HCT116 (cell line): Measurements from ENCODE around the gene SLC2A9. TPM values are rescaled to one million over a fixed set of nuclear protein-coding genes. Genes with fewer than 3 reads are reported as not detected.

Source experiments
- ATAC-seq: fragments of 200-7000 bp; cut with Tn5 transposase; 2 replicates; pipeline ENCODE4 v1.9.1; 2020; ENCODE audit warnings: mild to moderate bottlenecking, moderate library complexity
- BruUV-seq: library from RNA; stranded (reverse); fragments of 400-500 nt; replicated peaks from 2 replicates; lab custom pipeline; 2021; lab: Mats Ljungman, UMichigan
- CTCF ChIA-PET: fragments of 300-600 bp; sonication (Branson Sonifier 250); formaldehyde crosslinking; loops from one replicate; lab custom pipeline; 2021; ENCODE audit warnings: antibody characterized with exemption; lab: Charles Lee
- POLR2A ChIA-PET: fragments of 300-600, 350-600 bp; sonication (Branson Sonifier 250); formaldehyde crosslinking; loops from one replicate; lab custom pipeline; 2021; ENCODE audit warnings: antibody characterized with exemption; lab: Charles Lee
- RAD21 ChIA-PET, 2 experiments: fragments of 300-600 bp; sonication (Branson Sonifier 250); formaldehyde crosslinking; loops; one replicate each; lab custom pipeline; 2023; ENCODE audit warnings: low total read pairs in 2 of 2; ENCODE audit not compliant: uncharacterized antibody in 2 of 2, unreplicated experiment in 2 of 2, low non-redundant PET in 1 of 2; lab: Charles Lee
- DNase-seq: peaks from one replicate; pipeline ENCODE4 v3.0.0-alpha.2; 2010; ENCODE audit warnings: low read depth, low spot score
- H2AFZ ChIP-seq: fragments of 200-600 bp; shearing (Covaris generic), sonication (generic); 2 replicates; pipeline ENCODE4 v1.6.1; 2017; ENCODE audit warnings: low read depth, mixed run types, mixed read lengths, antibody characterized with exemption, low read length; ENCODE audit not compliant: poor library complexity, severe bottlenecking
- H3K27ac ChIP-seq: 2 replicates; pipeline ENCODE4 v1.5.1; 2012; ENCODE audit warnings: low read depth, low read length
- H3K27me3 ChIP-seq: fragments of 200-600 bp; sonication (generic); 2 replicates; pipeline ENCODE4 v1.6.1; 2016; ENCODE audit warnings: mixed run types, low read length, mixed read lengths; ENCODE audit not compliant: insufficient read depth
- H3K36me3 ChIP-seq, 2 experiments: fragments of 200-500 bp in 1 of 2; fragments of 200-600 bp in 1 of 2; sonication (Bioruptor generic) in 1 of 2; sonication (generic) in 1 of 2; 2 replicates each; pipeline versions ENCODE4 v1.5.1 to v1.6.1; 2014 to 2016; ENCODE audit warnings: low read length in 2 of 2, inconsistent platforms in 1 of 2, mixed read lengths in 1 of 2, mixed run types in 1 of 2; ENCODE audit not compliant: insufficient read depth in 2 of 2, control insufficient read depth in 1 of 2
- H3K4me1 ChIP-seq, 2 experiments: fragments of 200-600 bp in 1 of 2; sonication (generic) in 1 of 2; 2 replicates each; pipeline versions ENCODE4 v1.5.1 to v1.6.1; 2012 to 2017; ENCODE audit warnings: low read length in 2 of 2, inconsistent platforms in 1 of 2, mild to moderate bottlenecking in 1 of 2, mixed read lengths in 1 of 2, mixed run types in 1 of 2, moderate library complexity in 1 of 2; ENCODE audit not compliant: insufficient read depth in 2 of 2, control insufficient read depth in 1 of 2
- H3K4me2 ChIP-seq: fragments of 200-600 bp; sonication (generic); 2 replicates; pipeline ENCODE4 v1.6.1; 2017; ENCODE audit warnings: mixed run types, low read length, mixed read lengths
- H3K4me3 ChIP-seq, 2 experiments: fragments of 200-600 bp in 1 of 2; sonication (generic) in 1 of 2; replicated peaks in 1 of 2; 2 replicates each; pipeline ENCODE4 v1.5.1; 2011 to 2016; ENCODE audit warnings: low read length in 2 of 2, control low read depth in 1 of 2, low read depth in 1 of 2, mild to moderate bottlenecking in 1 of 2, mixed read lengths in 1 of 2, mixed run types in 1 of 2
- H3K79me2 ChIP-seq: fragments of 200-600 bp; sonication (generic); 2 replicates; pipeline ENCODE4 v1.6.1; 2017; ENCODE audit warnings: mild to moderate bottlenecking, mixed run types, low read length, moderate library complexity, mixed read lengths; ENCODE audit not compliant: insufficient read depth
- H3K9ac ChIP-seq: fragments of 200-600 bp; sonication (generic); 2 replicates; pipeline ENCODE4 v1.6.1; 2016; ENCODE audit warnings: low read length, mixed read lengths
- H3K9me2 ChIP-seq: fragments of 200-600 bp; sonication (generic), shearing (Covaris generic); 2 replicates; pipeline ENCODE4 v1.6.1; 2017; ENCODE audit warnings: mixed run types, mild to moderate bottlenecking, moderate library complexity; ENCODE audit not compliant: insufficient read depth
- H3K9me3 ChIP-seq, 2 experiments: fragments of 200-500 bp in 1 of 2; fragments of 200-600 bp in 1 of 2; sonication (Bioruptor generic) in 1 of 2; sonication (generic) in 1 of 2; 2 replicates each; pipeline ENCODE4 v1.6.1; 2014 to 2017; ENCODE audit warnings: low read length in 2 of 2, mixed read lengths in 2 of 2, inconsistent platforms in 1 of 2, low read depth in 1 of 2, mild to moderate bottlenecking in 1 of 2, mixed run types in 1 of 2, moderate library complexity in 1 of 2; ENCODE audit not compliant: control insufficient read depth in 1 of 2, insufficient read depth in 1 of 2
- H4K20me1 ChIP-seq: fragments of 200-600 bp; sonication (generic), shearing (Covaris generic); 2 replicates; pipeline ENCODE4 v1.6.1; 2017; ENCODE audit warnings: mixed run types, mild to moderate bottlenecking, moderate library complexity; ENCODE audit not compliant: insufficient read depth
- EGR1 ChIP-seq: IDR thresholded peaks from 2 replicates; pipeline ENCODE4 v1.6.1; 2012; ENCODE audit warnings: low read depth
- ELF1 ChIP-seq: IDR thresholded peaks from 2 replicates; pipeline ENCODE4 v1.6.1; 2012; ENCODE audit warnings: low read depth, borderline replicate concordance
- EZH2 ChIP-seq: fragments of 200-600 bp; sonication (generic); IDR thresholded peaks from 2 replicates; pipeline ENCODE4 v1.6.1; 2017; ENCODE audit warnings: antibody characterized with exemption, mixed run types
- FOSL1 ChIP-seq: IDR thresholded peaks from 2 replicates; pipeline ENCODE4 v1.6.1; 2012; ENCODE audit warnings: low read depth
- POLR2A ChIP-seq: IDR thresholded peaks from 2 replicates; pipeline ENCODE4 v1.7.0; 2011; ENCODE audit warnings: borderline replicate concordance; ENCODE audit not compliant: insufficient read depth, insufficient read length; ENCODE audit errors: extremely low read depth
- POLR2AphosphoS5 ChIP-seq: IDR thresholded peaks from 2 replicates; pipeline ENCODE4 v1.6.1; 2011; ENCODE audit warnings: mild to moderate bottlenecking, low read depth, low read length, moderate library complexity
- RAD21 ChIP-seq: IDR thresholded peaks from 2 replicates; pipeline ENCODE4 v1.6.1; 2012; ENCODE audit warnings: low read depth, mild to moderate bottlenecking
- SP1 ChIP-seq: IDR thresholded peaks from 2 replicates; pipeline ENCODE4 v1.6.1; 2012; ENCODE audit warnings: low read depth
- TCF7L2 ChIP-seq: IDR thresholded peaks from 2 replicates; pipeline ENCODE4 v1.7.0; 2011; ENCODE audit warnings: borderline replicate concordance, inconsistent platforms; ENCODE audit not compliant: insufficient read depth, insufficient read length; ENCODE audit errors: extremely low read depth
- YY1 ChIP-seq: IDR thresholded peaks from 2 replicates; pipeline ENCODE4 v1.6.1; 2011; ENCODE audit warnings: low read length, low read depth, moderate library complexity, mild to moderate bottlenecking; ENCODE audit not compliant: insufficient replicate concordance; ENCODE audit errors: extremely low read depth
- ZFX ChIP-seq: fragments of 450-650 bp; IDR thresholded peaks from 2 replicates; pipeline ENCODE4 v1.6.1; 2017
- intact Hi-C: fragments of 100-400 bp; cut with micrococcal nuclease; formaldehyde crosslinking; loops from 2 replicates; pipeline ENCODE4 v1.10.0; 2022
- total RNA-seq: library from RNA; stranded (reverse); gene quantifications from one replicate; pipeline ENCODE4 v1.2.1, GENCODE V29; 2021; ENCODE audit not compliant: unreplicated experiment
- TF ChIP-seq, protein P1 (sequence below), 3 experiments: fragments of 200-600 bp in 1 of 3; sonication (generic) in 1 of 3; IDR thresholded peaks in 2 of 3; conservative IDR thresholded peaks in 1 of 3; 2 replicates each; pipeline ENCODE4 v1.5.1; 2012 to 2017; ENCODE audit warnings: low read depth in 2 of 3, low read length in 2 of 3, antibody characterized with exemption in 1 of 3, borderline replicate concordance in 1 of 3, control low read depth in 1 of 3, mild to moderate bottlenecking in 1 of 3, mixed read lengths in 1 of 3, mixed run types in 1 of 3, moderate library complexity in 1 of 3; ENCODE audit not compliant: insufficient read depth in 1 of 3
- TF ChIP-seq, protein P2 (sequence below): IDR thresholded peaks from 2 replicates; pipeline ENCODE4 v1.6.1; 2012
- TF ChIP-seq, protein P3 (sequence below): IDR thresholded peaks from 2 replicates; pipeline ENCODE4 v1.6.1; 2011; ENCODE audit warnings: mild to moderate bottlenecking, low read length, moderate library complexity; ENCODE audit not compliant: insufficient replicate concordance; ENCODE audit errors: extremely low read depth

The SLC2A9 gene
- total RNA-seq, 1 experiment from 2014 or later = 2.2 TPM

DNA sequence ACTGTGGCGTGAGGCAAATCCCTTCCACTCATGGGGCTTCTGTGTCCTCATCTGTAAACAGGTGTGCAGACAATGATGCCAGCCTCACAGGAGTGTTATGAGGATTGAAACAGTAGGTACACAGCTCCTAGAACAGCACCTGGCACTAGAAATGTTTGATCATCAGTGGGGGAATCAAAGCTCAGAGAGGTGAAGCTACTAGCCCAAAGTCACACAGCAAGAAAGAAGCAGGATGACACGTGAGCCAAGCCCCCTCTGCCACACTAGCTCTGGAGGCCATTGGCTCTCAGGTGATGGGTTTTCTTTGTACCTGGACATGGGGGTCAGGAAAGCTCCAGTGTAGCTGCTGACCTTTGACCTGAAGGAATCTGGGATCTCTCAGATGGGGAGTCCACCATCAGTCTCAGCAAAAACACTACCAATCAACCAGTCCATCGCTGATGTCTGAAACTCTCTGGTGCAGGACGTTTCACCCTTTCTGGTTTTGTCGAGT lies 13.4 kb upstream of the SLC2A9 start (continued):
- TF ChIP-seq FOSL1 (no peak), EZH2 (no peak), YY1 (no peak), SP1 (no peak)
- TF ChIP-seq, protein P1, sequence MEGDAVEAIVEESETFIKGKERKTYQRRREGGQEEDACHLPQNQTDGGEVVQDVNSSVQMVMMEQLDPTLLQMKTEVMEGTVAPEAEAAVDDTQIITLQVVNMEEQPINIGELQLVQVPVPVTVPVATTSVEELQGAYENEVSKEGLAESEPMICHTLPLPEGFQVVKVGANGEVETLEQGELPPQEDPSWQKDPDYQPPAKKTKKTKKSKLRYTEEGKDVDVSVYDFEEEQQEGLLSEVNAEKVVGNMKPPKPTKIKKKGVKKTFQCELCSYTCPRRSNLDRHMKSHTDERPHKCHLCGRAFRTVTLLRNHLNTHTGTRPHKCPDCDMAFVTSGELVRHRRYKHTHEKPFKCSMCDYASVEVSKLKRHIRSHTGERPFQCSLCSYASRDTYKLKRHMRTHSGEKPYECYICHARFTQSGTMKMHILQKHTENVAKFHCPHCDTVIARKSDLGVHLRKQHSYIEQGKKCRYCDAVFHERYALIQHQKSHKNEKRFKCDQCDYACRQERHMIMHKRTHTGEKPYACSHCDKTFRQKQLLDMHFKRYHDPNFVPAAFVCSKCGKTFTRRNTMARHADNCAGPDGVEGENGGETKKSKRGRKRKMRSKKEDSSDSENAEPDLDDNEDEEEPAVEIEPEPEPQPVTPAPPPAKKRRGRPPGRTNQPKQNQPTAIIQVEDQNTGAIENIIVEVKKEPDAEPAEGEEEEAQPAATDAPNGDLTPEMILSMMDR (IDR thresholded peaks at IDR 0.05 in 2 of 3, conservative IDR thresholded peaks at IDR 0.05 in 1 of 3; ENCODE audit: borderline replicate concordance in 1 of 3, insufficient read depth in 1 of 3, low read depth in 2 of 3, low read length in 2 of 3) = no peak

DNA sequence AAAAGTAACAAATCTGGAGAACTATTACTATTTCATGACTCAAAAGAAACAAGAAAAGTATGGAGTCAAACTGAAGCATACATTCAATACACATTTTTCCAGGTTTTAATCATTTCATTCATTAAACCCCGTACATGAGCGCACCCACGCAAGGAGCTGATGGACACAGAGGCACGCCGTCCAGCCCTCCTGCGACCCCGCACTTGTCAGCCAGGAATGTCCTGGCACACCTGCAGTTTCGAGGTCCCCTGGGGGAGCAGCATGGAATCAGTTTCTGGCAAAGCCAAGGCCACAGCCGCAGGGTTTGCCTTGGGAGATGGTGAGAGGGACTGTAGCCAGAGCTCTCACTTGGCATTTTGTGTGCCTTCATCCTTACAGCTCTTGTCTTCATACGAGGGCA lies 12.8 kb upstream of the SLC2A9 start:
- no peak overlapping the region for H2AFZ ChIP-seq
- TF ChIP-seq POLR2AphosphoS5 (no peak), POLR2A (no peak), RAD21 (no peak), EZH2 (no peak), ELF1 (no peak), TCF7L2 (no peak), EGR1 (no peak), ZFX (no peak)
- TF ChIP-seq, protein P2, sequence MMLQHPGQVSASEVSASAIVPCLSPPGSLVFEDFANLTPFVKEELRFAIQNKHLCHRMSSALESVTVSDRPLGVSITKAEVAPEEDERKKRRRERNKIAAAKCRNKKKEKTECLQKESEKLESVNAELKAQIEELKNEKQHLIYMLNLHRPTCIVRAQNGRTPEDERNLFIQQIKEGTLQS = no peak
- TF ChIP-seq, protein P1 (IDR thresholded peaks at IDR 0.05 in 2 of 3, conservative IDR thresholded peaks at IDR 0.05 in 1 of 3; ENCODE audit: borderline replicate concordance in 1 of 3, insufficient read depth in 1 of 3, low read depth in 2 of 3, low read length in 2 of 3) = no peak
- TF ChIP-seq, protein P3, sequence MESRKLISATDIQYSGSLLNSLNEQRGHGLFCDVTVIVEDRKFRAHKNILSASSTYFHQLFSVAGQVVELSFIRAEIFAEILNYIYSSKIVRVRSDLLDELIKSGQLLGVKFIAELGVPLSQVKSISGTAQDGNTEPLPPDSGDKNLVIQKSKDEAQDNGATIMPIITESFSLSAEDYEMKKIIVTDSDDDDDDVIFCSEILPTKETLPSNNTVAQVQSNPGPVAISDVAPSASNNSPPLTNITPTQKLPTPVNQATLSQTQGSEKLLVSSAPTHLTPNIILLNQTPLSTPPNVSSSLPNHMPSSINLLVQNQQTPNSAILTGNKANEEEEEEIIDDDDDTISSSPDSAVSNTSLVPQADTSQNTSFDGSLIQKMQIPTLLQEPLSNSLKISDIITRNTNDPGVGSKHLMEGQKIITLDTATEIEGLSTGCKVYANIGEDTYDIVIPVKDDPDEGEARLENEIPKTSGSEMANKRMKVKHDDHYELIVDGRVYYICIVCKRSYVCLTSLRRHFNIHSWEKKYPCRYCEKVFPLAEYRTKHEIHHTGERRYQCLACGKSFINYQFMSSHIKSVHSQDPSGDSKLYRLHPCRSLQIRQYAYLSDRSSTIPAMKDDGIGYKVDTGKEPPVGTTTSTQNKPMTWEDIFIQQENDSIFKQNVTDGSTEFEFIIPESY = no peak

More for the DNA sequence above, 12.8 kb upstream of the SLC2A9 start:
- no peaks in the 10 kb centered on the region for H3K79me2 ChIP-seq
- H3K36me3 ChIP-seq = no peaks in the 10 kb centered on the region
- ChIA-PET RAD21 (no interaction called here), CTCF (no interaction called here), POLR2A (no interaction called here)
- no peak overlapping the region for H3K4me3 ChIP-seq
- H3K9me2 ChIP-seq = no peaks in the 10 kb centered on the region
- H3K9me3 ChIP-seq = no peaks in the 10 kb centered on the region
- intact Hi-C loops = no loop called here
- H4K20me1 ChIP-seq = no peaks in the 10 kb centered on the region
- no peak overlapping the region for H3K4me2 ChIP-seq
- no peaks in the 10 kb centered on the region for H3K27me3 ChIP-seq
- H3K27ac ChIP-seq = no peak overlapping the region
- H3K9ac ChIP-seq = no peak overlapping the region
- ATAC-seq (no peak), DNase-seq (no peak)
- BruUV-seq = no TSS peak
- peaks cover 8 to 22% of the 10 kb centered on the region in 2 experiments for H3K4me1 ChIP-seq
